ENCODE data around the gene GAB4. TPM values are rescaled to one million over a fixed set of nuclear protein-coding genes. Genes with fewer than 3 reads are reported as not detected.

Gene GAB4
- total RNA-seq, 1 donor from 2014 or later, result not detected

DNA sequence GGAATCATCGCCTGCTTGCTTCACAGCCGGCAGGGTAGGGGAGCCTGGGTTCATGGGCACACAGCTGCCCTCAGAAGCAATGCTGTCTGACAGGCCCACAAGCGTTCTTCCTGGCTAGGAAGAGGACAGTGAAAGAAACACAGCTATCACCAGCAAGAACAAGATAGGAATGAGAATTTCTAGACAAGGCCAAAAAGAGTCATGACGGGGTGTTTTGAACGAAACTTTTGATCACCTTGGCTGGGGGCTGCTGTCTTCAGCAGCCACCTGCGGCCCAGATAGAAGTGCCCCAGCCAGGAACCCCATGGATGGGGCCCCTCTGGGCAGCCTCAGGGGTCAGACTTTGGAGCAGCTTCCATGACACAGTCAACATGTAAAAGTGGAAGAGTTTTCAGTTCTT lies 41.8 kb downstream of the GAB4 start:
- intact Hi-C loops (cut with micrococcal nuclease), result no loop called here
- Histone ChIP-seq H3K4me3 (no peak overlapping the region), H3K9me3 (replicated peaks) (no peaks in the 10 kb centered on the region), H3K27me3 (ENCODE audit: low read depth) (peaks cover 72% of the 10 kb centered on the region), H3K27ac (replicated peaks) (no peak overlapping the region), H3K4me1 (no peaks in the 10 kb centered on the region), H3K36me3 (no peaks in the 10 kb centered on the region)
- TF ChIP-seq, protein P1, sequence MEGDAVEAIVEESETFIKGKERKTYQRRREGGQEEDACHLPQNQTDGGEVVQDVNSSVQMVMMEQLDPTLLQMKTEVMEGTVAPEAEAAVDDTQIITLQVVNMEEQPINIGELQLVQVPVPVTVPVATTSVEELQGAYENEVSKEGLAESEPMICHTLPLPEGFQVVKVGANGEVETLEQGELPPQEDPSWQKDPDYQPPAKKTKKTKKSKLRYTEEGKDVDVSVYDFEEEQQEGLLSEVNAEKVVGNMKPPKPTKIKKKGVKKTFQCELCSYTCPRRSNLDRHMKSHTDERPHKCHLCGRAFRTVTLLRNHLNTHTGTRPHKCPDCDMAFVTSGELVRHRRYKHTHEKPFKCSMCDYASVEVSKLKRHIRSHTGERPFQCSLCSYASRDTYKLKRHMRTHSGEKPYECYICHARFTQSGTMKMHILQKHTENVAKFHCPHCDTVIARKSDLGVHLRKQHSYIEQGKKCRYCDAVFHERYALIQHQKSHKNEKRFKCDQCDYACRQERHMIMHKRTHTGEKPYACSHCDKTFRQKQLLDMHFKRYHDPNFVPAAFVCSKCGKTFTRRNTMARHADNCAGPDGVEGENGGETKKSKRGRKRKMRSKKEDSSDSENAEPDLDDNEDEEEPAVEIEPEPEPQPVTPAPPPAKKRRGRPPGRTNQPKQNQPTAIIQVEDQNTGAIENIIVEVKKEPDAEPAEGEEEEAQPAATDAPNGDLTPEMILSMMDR (IDR thresholded peaks at IDR 0.05; ENCODE audit: borderline replicate concordance), result no peak
- DNase-seq, result no peak

DNA sequence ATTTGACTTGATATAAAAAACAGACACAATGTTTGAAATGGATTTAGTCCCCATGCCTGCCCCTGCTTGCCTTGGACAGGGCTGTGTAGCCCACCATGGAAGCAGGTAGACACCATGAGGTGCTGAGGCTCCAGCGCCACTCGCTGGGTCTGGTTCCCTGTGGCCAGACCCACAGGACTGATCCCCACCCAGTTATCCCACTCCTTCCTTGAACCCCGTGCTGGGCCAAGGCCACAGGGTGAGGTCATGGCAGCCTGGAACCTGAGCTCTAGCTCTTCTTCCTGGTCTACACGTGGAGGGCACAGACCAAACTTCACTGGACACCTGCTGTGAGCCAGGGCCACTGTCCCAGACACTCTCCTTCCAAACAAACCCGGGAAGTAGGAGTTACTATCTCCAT lies 42.5 kb downstream of the GAB4 start:
- no peak for DNase-seq
- TF ChIP-seq, protein P1 (IDR thresholded peaks at IDR 0.05; ENCODE audit: borderline replicate concordance), result no peak
- Histone ChIP-seq H3K4me3 (no peak overlapping the region), H3K36me3 (no peaks in the 10 kb centered on the region), H3K9me3 (replicated peaks) (no peaks in the 10 kb centered on the region), H3K27me3 (ENCODE audit: low read depth) (peaks cover 66% of the 10 kb centered on the region), H3K4me1 (no peaks in the 10 kb centered on the region), H3K27ac (replicated peaks) (no peak overlapping the region)
- intact Hi-C loops (cut with micrococcal nuclease), result no loop called here

DNA sequence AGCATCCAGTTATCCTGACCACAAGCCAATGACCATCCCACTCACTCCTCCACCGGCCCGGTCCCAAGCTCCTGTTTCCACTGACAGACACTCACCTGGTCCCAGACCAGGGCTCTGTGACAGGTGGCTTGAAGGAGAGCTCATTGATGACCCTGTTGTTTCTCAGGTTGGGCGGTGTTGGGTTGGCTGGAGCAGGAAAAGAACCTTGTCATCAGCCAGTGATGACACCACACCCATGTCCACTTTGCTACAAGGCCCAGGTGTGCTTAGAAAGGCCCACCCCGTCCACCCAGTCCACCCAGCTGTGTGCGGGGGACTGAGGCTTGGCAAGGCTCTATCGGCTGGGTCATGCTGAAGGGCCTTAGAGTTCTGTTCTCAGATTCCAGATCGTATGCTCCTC lies 42.9 kb downstream of the GAB4 start:
- no peaks in the 10 kb centered on the region for H3K9me3 ChIP-seq (replicated peaks)
- H3K4me3 ChIP-seq, result no peak overlapping the region
- H3K4me1 ChIP-seq, result no peaks in the 10 kb centered on the region
- TF ChIP-seq, protein P1 (IDR thresholded peaks at IDR 0.05; ENCODE audit: borderline replicate concordance), result no peak
- no peak overlapping the region for H3K27ac ChIP-seq (replicated peaks)
- no peaks in the 10 kb centered on the region for H3K36me3 ChIP-seq
- no peak for DNase-seq
- intact Hi-C loops (cut with micrococcal nuclease), result no loop called here
- H3K27me3 ChIP-seq (ENCODE audit: low read depth), result peaks cover 61% of the 10 kb centered on the region

DNA sequence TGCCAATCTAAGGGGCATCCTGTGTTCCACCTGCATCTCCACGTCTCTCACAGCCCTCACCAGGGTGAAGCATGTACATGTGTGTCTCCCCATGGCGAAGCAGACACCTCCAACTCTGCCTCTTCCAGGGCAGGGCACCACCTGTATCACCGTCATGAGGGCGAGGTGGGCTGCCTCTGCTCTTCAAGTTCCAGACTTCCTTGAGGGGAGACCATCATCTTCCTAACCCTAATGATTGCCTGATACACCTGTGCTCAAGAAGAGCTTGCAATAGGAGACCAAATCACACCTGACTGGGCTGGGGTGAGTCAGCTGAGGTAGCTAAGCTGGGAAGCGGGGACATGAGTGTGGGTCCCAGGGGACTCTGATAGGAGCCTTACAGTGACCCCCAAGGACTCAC lies 43.7 kb downstream of the GAB4 start:
- no peak overlapping the region for H3K4me3 ChIP-seq

DNA sequence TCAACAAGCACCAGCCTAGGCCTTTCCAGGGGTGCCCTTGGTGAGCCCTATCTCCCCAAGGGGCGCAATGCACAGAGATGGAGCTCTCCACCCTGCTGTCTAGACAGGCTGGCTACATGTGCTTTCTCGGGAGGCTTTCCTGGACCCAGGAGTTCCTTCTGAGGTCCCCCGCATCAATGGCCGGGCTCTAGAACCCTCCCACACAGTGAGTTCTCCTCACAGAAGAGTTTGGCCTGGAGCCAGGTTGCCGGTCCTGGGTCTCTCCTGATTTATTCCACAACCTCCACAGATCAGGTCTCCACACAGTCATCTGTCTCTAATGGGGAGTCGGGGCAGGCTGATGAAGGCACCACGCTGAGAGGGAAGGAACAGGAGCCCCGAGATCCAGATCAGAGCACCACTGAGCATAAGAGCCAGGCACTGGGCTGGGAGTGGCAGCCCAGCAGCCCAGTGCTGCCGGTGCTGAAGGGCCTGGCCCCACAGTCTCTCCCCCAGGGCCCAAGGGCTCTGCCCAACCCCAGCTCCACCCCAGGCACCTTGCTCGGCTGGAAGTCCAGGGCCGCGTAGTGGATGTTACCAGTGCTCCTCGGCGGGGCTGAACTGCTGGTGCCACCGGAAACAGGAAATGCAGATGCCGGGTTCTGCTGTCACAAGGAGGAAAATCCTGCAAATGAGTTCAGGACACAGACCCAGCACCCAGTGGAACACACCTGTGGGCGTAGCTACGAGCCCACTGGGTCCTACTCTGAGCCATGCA lies 44.7 kb downstream of the GAB4 start:
- DNase-seq, result no peak
- Histone ChIP-seq H3K27me3 (ENCODE audit: low read depth) (peaks cover 44% of the 10 kb centered on the region), H3K27ac (replicated peaks) (no peak overlapping the region), H3K36me3 (no peaks in the 10 kb centered on the region), H3K4me3 (no peak overlapping the region), H3K4me1 (no peaks in the 10 kb centered on the region), H3K9me3 (replicated peaks) (no peaks in the 10 kb centered on the region)
- TF ChIP-seq, protein P1 (IDR thresholded peaks at IDR 0.05; ENCODE audit: borderline replicate concordance), result no peak
- intact Hi-C loops (cut with micrococcal nuclease), result no loop called here

More for the DNA sequence above, 43.7 kb downstream of the GAB4 start:
- DNase-seq, result no peak
- H3K9me3 ChIP-seq (replicated peaks), result no peaks in the 10 kb centered on the region
- H3K4me1 ChIP-seq, result no peaks in the 10 kb centered on the region
- intact Hi-C loops (cut with micrococcal nuclease), result no loop called here
- TF ChIP-seq, protein P1 (IDR thresholded peaks at IDR 0.05; ENCODE audit: borderline replicate concordance), result no peak
- peaks cover 54% of the 10 kb centered on the region for H3K27me3 ChIP-seq (ENCODE audit: low read depth)
- no peak overlapping the region for H3K27ac ChIP-seq (replicated peaks)
- H3K36me3 ChIP-seq, result no peaks in the 10 kb centered on the region

Measured in left ventricle myocardium inferior (tissue), 1 donor.